ENCODE measurements around the gene HEPH. TPM values are rescaled to one million over a fixed set of nuclear protein-coding genes. Genes with fewer than 3 reads are reported as not detected.

Gene HEPH
- total and polyA plus RNA-seq, 9 of the 15 experiments (the other 6 are each of a cell fraction or from before 2014, with no cell fraction given), result 22.4 to 67.6 (median 42.9) TPM

DNA sequence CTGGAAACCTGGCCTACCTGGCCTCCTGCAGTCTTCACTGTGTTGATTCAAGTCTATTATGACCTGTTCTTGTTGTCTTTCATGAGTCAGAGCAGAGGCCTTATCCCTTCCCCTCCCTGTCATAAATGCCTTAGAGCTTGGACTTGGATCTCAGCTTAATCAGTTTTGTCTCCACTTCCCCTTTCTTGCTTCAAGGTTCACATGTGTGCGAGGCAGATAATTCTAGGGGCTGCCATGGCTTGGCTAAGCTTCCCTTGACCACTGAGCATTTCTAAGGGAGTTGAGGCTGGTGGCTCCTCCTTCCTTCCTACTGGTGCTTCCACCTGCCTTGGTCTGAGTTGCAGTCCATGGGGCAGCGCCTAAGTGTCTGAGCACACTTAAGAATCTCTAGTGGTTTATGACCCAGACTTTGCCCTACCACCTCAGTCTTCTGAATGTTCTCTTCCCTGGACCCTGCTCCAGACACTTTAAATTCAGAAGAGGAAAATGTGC lies 1.7 kb upstream of the HEPH start (continued):
- TF ChIP-seq JUN (IDR thresholded peaks at IDR 0.05; ENCODE audit: borderline replicate concordance, low read depth, low read length), result 0 out of 2 replicates have a peak, but pooled peaks have one; percentile 33
- no peak for TF ChIP-seq JUN (CRISPR knock-in tag; IDR thresholded peaks at IDR 0.05; ENCODE audit: borderline replicate concordance)
- TF ChIP-seq NFRKB (IDR thresholded peaks at IDR 0.05; ENCODE audit: low read depth), result no peak; the same call in 1 of the 2 replicates
- TF ChIP-seq, protein P1, sequence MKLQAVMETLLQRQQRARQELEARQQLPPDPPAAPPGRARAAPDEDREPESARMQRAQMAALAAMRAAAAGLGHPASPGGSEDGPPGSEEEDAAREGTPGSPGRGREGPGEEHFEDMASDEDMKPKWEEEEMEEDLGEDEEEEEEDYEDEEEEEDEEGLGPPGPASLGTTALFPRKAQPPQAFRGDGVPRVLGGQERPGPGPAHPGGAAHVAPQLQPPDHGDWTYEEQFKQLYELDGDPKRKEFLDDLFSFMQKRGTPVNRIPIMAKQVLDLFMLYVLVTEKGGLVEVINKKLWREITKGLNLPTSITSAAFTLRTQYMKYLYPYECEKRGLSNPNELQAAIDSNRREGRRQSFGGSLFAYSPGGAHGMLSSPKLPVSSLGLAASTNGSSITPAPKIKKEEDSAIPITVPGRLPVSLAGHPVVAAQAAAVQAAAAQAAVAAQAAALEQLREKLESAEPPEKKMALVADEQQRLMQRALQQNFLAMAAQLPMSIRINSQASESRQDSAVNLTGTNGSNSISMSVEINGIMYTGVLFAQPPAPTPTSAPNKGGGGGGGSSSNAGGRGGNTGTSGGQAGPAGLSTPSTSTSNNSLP (IDR thresholded peaks at IDR 0.05; ENCODE audit: borderline replicate concordance, low read depth, low read length), result 0 out of 2 replicates have a peak, but pooled peaks have one; percentile 48
- no peak for TF ChIP-seq E2F3 (CRISPR knock-in tag; IDR thresholded peaks at IDR 0.05)
- TF ChIP-seq HOXB6 (CRISPR knock-in tag; IDR thresholded peaks at IDR 0.05; ENCODE audit: borderline replicate concordance), result no peak
- TF ChIP-seq TAF1 (IDR thresholded peaks at IDR 0.05; ENCODE audit: control insufficient read depth, extremely low read depth, insufficient read depth, low read length, severe bottlenecking), result peak; percentile 71
- TF ChIP-seq, protein P2, sequence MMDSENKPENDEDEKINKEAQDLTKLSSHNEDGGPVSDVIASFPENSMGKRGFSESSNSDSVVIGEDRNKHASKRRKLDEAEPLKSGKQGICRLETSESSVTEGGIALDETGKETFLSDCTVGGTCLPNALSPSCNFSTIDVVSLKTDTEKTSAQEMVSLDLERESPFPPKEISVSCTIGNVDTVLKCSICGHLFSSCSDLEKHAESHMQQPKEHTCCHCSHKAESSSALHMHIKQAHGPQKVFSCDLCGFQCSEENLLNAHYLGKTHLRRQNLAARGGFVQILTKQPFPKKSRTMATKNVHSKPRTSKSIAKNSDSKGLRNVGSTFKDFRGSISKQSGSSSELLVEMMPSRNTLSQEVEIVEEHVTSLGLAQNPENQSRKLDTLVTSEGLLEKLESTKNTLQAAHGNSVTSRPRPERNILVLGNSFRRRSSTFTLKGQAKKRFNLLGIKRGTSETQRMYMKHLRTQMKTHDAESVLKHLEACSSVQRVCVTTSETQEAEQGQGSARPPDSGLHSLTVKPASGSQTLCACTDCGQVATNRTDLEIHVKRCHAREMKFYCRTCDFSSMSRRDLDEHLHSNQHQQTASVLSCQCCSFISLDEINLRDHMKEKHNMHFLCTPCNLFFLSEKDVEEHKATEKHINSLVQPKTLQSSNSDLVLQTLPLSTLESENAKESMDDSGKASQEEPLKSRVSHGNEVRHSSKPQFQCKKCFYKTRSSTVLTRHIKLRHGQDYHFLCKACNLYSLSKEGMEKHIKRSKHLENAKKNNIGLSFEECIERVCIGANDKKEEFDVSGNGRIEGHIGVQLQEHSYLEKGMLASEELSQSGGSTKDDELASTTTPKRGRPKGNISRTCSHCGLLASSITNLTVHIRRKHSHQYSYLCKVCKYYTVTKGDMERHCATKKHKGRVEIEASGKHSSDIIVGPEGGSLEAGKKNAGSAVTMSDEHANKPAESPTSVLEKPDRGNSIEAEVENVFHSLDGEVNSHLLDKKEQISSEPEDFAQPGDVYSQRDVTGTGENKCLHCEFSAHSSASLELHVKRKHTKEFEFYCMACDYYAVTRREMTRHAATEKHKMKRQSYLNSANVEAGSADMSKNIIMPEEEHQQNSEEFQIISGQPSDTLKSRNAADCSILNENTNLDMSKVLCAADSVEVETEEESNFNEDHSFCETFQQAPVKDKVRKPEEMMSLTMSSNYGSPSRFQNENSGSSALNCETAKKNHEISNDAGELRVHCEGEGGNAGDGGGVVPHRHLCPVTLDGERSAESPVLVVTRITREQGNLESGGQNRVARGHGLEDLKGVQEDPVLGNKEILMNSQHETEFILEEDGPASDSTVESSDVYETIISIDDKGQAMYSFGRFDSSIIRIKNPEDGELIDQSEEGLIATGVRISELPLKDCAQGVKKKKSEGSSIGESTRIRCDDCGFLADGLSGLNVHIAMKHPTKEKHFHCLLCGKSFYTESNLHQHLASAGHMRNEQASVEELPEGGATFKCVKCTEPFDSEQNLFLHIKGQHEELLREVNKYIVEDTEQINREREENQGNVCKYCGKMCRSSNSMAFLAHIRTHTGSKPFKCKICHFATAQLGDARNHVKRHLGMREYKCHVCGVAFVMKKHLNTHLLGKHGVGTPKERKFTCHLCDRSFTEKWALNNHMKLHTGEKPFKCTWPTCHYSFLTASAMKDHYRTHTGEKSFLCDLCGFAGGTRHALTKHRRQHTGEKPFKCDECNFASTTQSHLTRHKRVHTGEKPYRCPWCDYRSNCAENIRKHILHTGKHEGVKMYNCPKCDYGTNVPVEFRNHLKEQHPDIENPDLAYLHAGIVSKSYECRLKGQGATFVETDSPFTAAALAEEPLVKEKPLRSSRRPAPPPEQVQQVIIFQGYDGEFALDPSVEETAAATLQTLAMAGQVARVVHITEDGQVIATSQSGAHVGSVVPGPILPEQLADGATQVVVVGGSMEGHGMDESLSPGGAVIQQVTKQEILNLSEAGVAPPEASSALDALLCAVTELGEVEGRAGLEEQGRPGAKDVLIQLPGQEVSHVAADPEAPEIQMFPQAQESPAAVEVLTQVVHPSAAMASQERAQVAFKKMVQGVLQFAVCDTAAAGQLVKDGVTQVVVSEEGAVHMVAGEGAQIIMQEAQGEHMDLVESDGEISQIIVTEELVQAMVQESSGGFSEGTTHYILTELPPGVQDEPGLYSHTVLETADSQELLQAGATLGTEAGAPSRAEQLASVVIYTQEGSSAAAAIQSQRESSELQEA (IDR thresholded peaks at IDR 0.05; ENCODE audit: low read depth), result no peak
- TF ChIP-seq, protein P3, sequence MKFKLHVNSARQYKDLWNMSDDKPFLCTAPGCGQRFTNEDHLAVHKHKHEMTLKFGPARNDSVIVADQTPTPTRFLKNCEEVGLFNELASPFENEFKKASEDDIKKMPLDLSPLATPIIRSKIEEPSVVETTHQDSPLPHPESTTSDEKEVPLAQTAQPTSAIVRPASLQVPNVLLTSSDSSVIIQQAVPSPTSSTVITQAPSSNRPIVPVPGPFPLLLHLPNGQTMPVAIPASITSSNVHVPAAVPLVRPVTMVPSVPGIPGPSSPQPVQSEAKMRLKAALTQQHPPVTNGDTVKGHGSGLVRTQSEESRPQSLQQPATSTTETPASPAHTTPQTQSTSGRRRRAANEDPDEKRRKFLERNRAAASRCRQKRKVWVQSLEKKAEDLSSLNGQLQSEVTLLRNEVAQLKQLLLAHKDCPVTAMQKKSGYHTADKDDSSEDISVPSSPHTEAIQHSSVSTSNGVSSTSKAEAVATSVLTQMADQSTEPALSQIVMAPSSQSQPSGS (CRISPR knock-in tag; IDR thresholded peaks at IDR 0.05), result no peak
- no peak for TF ChIP-seq ZFP30 (CRISPR knock-in tag; IDR thresholded peaks at IDR 0.05; ENCODE audit: borderline replicate concordance)
- TF ChIP-seq XRCC3 (IDR thresholded peaks at IDR 0.05), result no peak
- no peak for TF ChIP-seq DNMT1 (IDR thresholded peaks at IDR 0.05)
- TF ChIP-seq LCOR (CRISPR knock-in tag; IDR thresholded peaks at IDR 0.05), result no peak; the same call in 1 of the 2 replicates
- TF ChIP-seq, protein P4, sequence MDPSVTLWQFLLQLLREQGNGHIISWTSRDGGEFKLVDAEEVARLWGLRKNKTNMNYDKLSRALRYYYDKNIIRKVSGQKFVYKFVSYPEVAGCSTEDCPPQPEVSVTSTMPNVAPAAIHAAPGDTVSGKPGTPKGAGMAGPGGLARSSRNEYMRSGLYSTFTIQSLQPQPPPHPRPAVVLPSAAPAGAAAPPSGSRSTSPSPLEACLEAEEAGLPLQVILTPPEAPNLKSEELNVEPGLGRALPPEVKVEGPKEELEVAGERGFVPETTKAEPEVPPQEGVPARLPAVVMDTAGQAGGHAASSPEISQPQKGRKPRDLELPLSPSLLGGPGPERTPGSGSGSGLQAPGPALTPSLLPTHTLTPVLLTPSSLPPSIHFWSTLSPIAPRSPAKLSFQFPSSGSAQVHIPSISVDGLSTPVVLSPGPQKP (CRISPR knock-in tag; IDR thresholded peaks at IDR 0.05), result no peak
- TF ChIP-seq, protein P5, sequence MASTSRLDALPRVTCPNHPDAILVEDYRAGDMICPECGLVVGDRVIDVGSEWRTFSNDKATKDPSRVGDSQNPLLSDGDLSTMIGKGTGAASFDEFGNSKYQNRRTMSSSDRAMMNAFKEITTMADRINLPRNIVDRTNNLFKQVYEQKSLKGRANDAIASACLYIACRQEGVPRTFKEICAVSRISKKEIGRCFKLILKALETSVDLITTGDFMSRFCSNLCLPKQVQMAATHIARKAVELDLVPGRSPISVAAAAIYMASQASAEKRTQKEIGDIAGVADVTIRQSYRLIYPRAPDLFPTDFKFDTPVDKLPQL (IDR thresholded peaks at IDR 0.05; ENCODE audit: extremely low read depth, insufficient read length), result no peak
